B cell (primary cell): ENCODE data around the gene PSD4.

Source experiments
- CTCF ChIP-seq: fragments of 200-600 bp; IDR thresholded peaks from one replicate; pipeline ENCODE4 v1.8.0; 2022; ENCODE audit warnings: antibody characterized with exemption, mild to moderate bottlenecking
- EZH2 ChIP-seq: IDR thresholded peaks from 2 replicates; pipeline ENCODE4 v1.6.1; 2012; ENCODE audit warnings: borderline replicate concordance, low read depth, mild to moderate bottlenecking, moderate library complexity, low read length; ENCODE audit not compliant: insufficient read depth, poor library complexity, severe bottlenecking

DNA sequence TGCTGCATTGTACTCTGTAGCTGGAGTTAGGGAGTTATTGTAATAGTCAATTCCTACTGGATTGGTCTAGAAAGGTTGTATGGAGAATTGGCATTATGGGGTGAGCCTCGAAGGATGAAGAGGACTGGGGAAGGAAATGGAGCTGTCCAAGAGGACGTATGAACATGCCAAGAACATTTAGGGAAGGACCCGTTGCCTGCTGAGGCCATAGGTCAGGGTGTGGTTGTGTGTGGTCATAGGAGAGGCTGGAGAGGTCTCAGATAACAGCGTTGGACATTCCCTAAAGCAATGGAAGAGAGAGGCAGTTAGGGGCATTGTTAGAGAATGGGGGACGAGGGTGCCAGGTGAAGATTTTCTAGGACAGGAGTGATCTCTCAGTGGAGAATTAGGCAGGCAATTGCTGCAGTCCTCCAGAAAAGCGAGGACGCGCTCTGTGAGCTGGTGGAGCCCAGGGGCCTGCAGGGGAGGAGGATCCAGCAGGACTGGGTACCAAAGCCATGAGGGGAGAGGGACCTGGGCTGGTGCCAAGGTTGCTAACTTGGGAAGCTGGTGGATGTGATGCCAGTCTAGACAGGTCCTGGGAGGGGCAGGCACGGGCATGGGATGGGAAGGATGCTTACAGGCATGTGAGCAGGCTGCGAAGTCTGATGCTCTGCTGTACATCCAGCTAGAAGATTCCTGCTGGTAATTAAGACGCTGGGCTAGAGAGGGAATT is 9.4 kb upstream of the PSD4 start:
- TF ChIP-seq CTCF (no peak), EZH2 (no peak)
